Chondrocyte (in vitro differentiated cells): Measurements from ENCODE around the gene PRDX3. TPM values are rescaled to one million over a fixed set of nuclear protein-coding genes. Genes with fewer than 3 reads are reported as not detected.
"Not testable (repeated sequence)": the region's sequence is repeated elsewhere in the genome, so short reads cannot be mapped to it uniquely, and the experiment has no call there.

Experiments used
- DNase-seq: peaks from one replicate; pipeline ENCODE4 v3.0.0; 2021; ENCODE audit warnings: mixed read lengths, low spot score
- H3K27ac Mint-ChIP-seq: one replicate; pipeline ENCODE4 v1.8.0; 2021; ENCODE audit warnings: mild to moderate bottlenecking, moderate library complexity, mixed read lengths; ENCODE audit not compliant: unreplicated experiment
- H3K27me3 Mint-ChIP-seq: 2 replicates; pipeline ENCODE4 v1.8.0; 2021; ENCODE audit warnings: low read depth, mixed read lengths
- H3K36me3 Mint-ChIP-seq: 2 replicates; pipeline ENCODE4 v1.8.0; 2021; ENCODE audit warnings: low read depth, mixed read lengths
- H3K4me1 Mint-ChIP-seq: 2 replicates; pipeline ENCODE4 v1.8.0; 2021; ENCODE audit warnings: low read depth, mild to moderate bottlenecking, mixed read lengths
- H3K4me3 Mint-ChIP-seq: one replicate; pipeline ENCODE4 v1.8.0; 2021; ENCODE audit warnings: mild to moderate bottlenecking, moderate library complexity, mixed read lengths; ENCODE audit not compliant: unreplicated experiment
- H3K9me3 Mint-ChIP-seq: 2 replicates; pipeline ENCODE4 v1.8.0; 2021; ENCODE audit warnings: low read depth, mixed read lengths
- total RNA-seq: library from RNA; stranded (reverse); gene quantifications from 3 replicates; pipeline ENCODE4 v1.2.1, GENCODE V29; 2021
- TF ChIP-seq, protein P1 (sequence below): fragments of 200-600 bp; sonication (generic); IDR thresholded peaks from 2 replicates; pipeline ENCODE4 v1.5.0; 2021; ENCODE audit warnings: antibody characterized with exemption, mild to moderate bottlenecking, moderate library complexity

Gene PRDX3
- total RNA-seq, 1 donor from 2014 or later, result 79.2 TPM

DNA sequence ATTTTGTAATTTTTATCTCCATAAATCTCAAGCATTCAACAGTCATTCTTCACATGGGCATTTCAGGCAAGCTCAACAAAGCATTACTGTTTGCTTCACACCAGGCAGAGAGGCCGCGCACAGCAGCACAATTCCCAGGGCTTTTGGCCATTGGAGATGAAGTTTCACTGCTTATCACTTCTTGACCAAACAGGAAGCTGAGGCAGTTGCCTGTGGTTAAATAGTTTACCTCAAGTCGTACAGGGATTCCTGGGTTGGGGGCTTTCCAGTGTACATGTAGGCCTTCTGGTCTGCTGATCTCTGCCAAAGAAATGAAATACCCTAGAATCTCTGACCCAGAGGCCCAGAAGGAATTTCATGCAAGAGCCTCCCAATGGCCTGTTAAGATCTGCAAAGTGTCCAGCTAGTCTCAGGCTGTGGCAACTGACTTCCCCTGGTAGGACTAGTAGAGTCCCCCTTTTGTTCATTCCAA lies 11.2 kb upstream of the PRDX3 start:
- H3K36me3 Mint-ChIP-seq, result no peaks in the 10 kb centered on the region
- H3K4me3 Mint-ChIP-seq, result no peak overlapping the region
- no peak overlapping the region for H3K27ac Mint-ChIP-seq
- H3K27me3 Mint-ChIP-seq, result no peaks in the 10 kb centered on the region
- TF ChIP-seq, protein P1, sequence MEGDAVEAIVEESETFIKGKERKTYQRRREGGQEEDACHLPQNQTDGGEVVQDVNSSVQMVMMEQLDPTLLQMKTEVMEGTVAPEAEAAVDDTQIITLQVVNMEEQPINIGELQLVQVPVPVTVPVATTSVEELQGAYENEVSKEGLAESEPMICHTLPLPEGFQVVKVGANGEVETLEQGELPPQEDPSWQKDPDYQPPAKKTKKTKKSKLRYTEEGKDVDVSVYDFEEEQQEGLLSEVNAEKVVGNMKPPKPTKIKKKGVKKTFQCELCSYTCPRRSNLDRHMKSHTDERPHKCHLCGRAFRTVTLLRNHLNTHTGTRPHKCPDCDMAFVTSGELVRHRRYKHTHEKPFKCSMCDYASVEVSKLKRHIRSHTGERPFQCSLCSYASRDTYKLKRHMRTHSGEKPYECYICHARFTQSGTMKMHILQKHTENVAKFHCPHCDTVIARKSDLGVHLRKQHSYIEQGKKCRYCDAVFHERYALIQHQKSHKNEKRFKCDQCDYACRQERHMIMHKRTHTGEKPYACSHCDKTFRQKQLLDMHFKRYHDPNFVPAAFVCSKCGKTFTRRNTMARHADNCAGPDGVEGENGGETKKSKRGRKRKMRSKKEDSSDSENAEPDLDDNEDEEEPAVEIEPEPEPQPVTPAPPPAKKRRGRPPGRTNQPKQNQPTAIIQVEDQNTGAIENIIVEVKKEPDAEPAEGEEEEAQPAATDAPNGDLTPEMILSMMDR, result no peak
- DNase-seq, result peak; percentile 29
- H3K4me1 Mint-ChIP-seq, result peaks cover 5% of the 10 kb centered on the region
- H3K9me3 Mint-ChIP-seq, result no peaks in the 10 kb centered on the region

DNA sequence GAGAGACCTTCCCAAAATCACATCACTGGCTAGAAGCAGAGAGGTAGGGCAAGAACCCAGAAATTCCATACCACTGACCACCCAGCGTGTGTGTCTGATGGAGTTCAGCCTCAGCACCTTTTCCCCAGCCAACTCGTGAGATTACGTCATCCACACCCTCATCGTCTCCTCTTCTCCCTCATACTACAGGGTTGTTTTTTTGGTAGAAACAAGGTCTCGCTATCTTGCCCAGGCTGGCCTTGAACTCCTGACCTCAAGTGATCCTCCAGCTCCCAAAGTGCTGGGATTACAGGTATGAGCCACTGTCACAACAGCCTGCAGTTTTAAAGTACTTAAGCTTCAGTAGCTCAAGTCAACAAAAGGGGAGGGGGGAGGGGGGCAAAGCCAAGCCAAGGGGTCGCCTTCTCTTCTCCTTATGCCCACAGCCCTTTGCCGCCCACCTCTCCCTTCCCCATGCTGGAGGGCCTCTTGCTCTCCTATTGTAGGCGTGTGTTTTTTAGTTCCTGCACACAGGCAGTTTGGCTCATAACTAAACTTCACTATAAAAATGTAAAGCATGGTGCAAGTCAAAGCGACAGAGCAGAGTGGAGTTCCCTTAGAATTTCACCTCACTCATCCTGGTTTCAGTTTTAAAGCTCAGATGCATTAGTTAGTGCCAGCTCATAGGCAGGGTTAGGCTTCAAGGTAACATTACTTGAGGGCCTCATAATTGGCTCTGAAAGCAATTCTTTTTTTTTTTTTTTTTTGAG lies 5.2 kb upstream of the PRDX3 start:
- Mint-ChIP-seq H3K9me3 (no peaks in the 10 kb centered on the region), H3K4me3 (no peak overlapping the region), H3K4me1 (peaks cover 6% of the 10 kb centered on the region), H3K27ac (no peak overlapping the region), H3K27me3 (no peaks in the 10 kb centered on the region), H3K36me3 (no peaks in the 10 kb centered on the region)
- DNase-seq, result peak; percentile 14
- TF ChIP-seq, protein P1, result no peak

DNA sequence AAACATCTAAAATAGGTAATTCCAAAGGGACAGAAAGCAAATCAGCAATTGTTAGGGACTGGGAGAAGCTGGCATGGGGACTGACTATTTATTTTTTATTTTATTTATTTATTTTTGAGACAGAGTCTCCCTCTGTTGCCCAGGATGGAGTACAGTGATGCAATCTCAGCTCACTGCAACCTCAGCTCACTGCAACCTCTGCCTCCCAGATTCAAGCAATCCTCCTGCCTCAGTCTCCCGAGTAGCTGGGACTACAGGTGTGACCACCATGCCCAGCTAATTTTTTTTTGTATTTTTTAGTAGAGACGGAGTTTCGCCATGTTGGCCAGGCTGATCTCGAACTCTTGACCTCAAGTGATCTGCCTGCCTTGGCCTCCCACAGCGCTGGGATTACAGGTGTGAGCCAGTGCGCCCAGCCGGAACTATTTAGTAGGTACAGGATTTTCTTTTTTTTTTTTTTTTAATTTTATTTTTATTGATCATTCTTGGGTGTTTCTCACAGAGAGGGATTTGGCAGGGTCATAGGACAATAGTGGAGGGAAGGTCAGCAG lies 2.3 kb upstream of the PRDX3 start:
- H3K27ac Mint-ChIP-seq, H3K27me3 Mint-ChIP-seq, H3K4me3 Mint-ChIP-seq, H3K9me3 Mint-ChIP-seq, DNase-seq, H3K36me3 Mint-ChIP-seq: not testable (repeated sequence)
- H3K4me1 Mint-ChIP-seq, result peaks cover 29% of the 10 kb centered on the region
- TF ChIP-seq, protein P1, result peak; percentile 15

DNA sequence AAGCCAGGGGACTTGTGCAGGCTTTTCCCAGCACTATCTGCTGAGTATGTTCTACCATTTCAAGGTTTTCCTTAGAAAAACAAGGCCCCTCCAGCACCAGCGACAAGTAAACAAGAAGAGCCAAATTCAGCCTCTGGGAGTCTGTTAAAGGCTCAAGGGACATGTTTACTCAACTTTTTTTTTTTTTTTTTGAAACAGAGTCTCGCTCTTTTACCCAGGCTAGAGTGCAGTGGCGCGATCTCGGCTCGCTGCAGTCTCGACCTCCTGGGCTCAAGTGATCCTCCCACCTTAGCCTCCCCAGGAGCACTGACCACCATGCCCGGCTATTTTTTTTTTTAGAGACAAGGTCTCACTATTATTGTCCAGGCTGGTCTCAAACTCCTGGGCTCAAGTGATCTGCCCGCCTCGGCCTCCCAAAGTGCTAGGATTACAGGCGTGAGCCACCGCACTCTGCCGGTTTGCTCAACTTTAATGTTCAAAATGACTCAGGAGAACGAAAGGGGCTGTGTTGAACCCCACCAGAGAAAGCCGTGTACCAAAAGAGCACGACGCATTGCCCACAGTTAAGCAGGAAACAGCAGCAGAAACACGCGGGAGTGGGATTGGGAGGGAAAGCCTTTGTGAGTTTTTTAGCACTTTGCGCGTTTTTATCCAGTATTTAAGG lies 772 bp downstream of the PRDX3 start:
- Mint-ChIP-seq H3K27me3 (no peaks in the 10 kb centered on the region), H3K4me1 (peaks cover 37% of the 10 kb centered on the region), H3K4me3 (peak overlapping the region; percentile 94), H3K36me3 (peaks cover 10% of the 10 kb centered on the region), H3K27ac (peak overlapping the region; percentile 99), H3K9me3 (no peaks in the 10 kb centered on the region)
- TF ChIP-seq, protein P1, result no peak
- peak; percentile 26 for DNase-seq

DNA sequence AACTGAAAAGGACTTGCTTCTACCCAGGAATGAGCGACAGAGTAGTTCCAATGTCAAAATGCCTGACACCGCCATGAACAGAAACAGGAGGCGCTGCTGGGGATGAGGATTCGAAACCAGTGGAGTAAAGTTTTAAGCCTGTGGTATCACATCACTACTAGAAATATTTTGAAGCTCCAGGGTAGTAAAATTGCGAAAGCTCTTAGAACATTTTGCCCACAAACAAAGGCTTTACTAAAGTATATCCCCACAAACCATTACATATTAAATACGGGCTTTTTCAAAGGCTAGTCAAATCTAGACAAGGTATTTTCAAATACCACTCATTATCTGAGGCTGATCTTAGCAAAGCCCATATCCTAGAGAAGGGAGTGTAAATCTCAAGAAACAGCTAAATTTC lies 2.4 kb downstream of the PRDX3 start:
- no peak overlapping the region for H3K4me3 Mint-ChIP-seq
- peaks cover 18% of the 10 kb centered on the region for H3K36me3 Mint-ChIP-seq
- no peak for DNase-seq
- no peaks in the 10 kb centered on the region for H3K9me3 Mint-ChIP-seq
- peaks cover 44% of the 10 kb centered on the region for H3K4me1 Mint-ChIP-seq
- no peaks in the 10 kb centered on the region for H3K27me3 Mint-ChIP-seq
- TF ChIP-seq, protein P1, result no peak
- H3K27ac Mint-ChIP-seq, result no peak overlapping the region
